ENCODE data around the gene KCNH1. TPM values are rescaled to one million over a fixed set of nuclear protein-coding genes. Genes with fewer than 3 reads are reported as not detected.

Gene KCNH1
- total and polyA plus RNA-seq, 8 donors = 0.04 to 0.54 (median 0.13) TPM

DNA sequence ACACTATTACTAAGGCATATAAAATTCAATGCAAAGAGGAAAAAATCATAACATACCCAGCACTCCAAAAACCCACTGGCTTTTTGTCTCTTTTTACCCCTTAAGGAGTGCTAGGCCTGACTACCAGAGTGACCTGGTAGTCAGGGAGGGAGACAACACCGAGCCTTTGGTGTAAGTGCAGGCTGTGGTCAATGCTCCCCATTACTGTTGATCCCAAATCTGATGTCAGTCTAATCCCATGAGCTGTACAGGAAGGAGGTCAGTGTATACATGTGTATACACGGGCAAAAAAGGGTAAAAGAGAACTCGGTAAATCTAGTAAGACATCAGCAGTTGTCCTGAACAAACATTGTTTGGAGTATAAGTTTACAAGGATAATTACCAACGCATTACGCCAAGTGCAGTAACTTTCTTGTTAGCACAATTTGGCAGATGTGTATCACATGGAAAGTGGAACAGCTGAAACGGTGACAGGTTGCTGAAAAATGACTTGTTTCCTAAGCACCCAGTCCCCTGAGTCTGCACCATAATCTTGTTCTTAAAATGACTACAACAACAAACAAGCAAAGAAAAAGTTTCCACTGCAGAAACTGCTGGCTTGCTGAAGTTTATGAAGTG is 217.9 kb downstream of the KCNH1 start:
- Histone ChIP-seq H3K4me1 (no peaks in the 10 kb centered on the region), H3K4me3 (no peak overlapping the region), H3K27me3 (no peaks in the 10 kb centered on the region), H3K36me3 (no peaks in the 10 kb centered on the region), H3K27ac (no peak overlapping the region), H3K9me3 (no peaks in the 10 kb centered on the region)
- intact Hi-C loops (cut with DNase I) = no loop called here
- ATAC-seq (no peak), DNase-seq (no peak)
- TF ChIP-seq CTCF (IDR thresholded peaks at IDR 0.05) = no peak

DNA sequence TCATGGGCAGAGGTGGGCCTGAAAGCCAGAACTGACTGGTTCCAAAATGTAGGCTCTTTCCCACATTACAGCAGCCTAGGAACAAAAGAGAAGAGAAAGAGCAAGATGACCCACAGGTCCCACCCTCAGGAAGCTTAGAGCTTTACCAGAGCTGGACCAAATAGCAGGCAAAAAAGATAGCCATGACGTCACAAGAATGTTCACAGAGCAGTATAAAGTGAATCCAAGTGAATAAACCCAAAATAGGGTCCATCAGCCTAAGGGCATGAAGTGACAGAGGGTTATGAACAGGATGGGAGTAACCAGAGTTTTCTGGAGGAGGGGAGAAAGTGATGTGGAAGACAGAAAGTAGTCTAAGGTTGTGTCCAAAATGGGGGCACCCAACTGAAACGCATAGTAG is 221.2 kb downstream of the KCNH1 start:
- intact Hi-C loops (cut with DNase I) = no loop called here
- TF ChIP-seq CTCF (IDR thresholded peaks at IDR 0.05) = no peak
- no peak for DNase-seq
- no peaks in the 10 kb centered on the region for H3K27me3 ChIP-seq
- no peak overlapping the region for H3K27ac ChIP-seq
- H3K9me3 ChIP-seq = no peaks in the 10 kb centered on the region
- H3K4me3 ChIP-seq = no peak overlapping the region
- no peak for ATAC-seq
- H3K4me1 ChIP-seq = no peaks in the 10 kb centered on the region
- H3K36me3 ChIP-seq = no peaks in the 10 kb centered on the region

- Histone ChIP-seq H3K9me3 (no peaks in the 10 kb centered on the region), H3K4me3 (no peak overlapping the region), H3K27ac (no peak overlapping the region), H3K27me3 (no peaks in the 10 kb centered on the region), H3K36me3 (no peaks in the 10 kb centered on the region), H3K4me1 (no peaks in the 10 kb centered on the region)
- TF ChIP-seq CTCF (IDR thresholded peaks at IDR 0.05) = no peak
- no peak for ATAC-seq
- intact Hi-C loops (cut with DNase I) = no loop called here
- no peak for DNase-seq
These were observed 223.8 kb downstream of the KCNH1 start for GRCh38 chr1:210910020-210910575.

DNA sequence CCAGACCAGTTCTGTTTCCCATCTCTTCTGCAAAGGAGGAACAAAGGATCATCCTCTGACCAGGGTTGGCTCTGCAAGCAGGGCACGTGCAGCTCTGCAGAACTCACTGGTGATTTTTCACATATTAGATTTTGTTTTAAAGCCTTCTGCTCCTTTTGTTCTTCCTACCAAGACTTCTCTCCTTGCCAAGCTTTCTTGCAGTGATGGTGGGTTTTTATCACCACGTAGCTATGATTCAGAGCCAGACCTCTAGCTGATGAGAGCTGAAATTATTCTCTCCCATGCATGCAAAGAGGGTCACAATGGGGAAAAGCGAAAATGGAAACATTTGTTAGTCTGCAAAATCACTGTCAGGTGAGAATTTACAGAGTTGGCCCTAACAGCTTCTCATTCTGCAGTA is 225.2 kb downstream of the KCNH1 start:
- Histone ChIP-seq H3K27me3 (no peaks in the 10 kb centered on the region), H3K4me3 (no peak overlapping the region), H3K9me3 (no peaks in the 10 kb centered on the region), H3K27ac (no peak overlapping the region), H3K36me3 (no peaks in the 10 kb centered on the region), H3K4me1 (no peaks in the 10 kb centered on the region)
- ATAC-seq = no peak
- no peak for TF ChIP-seq CTCF (IDR thresholded peaks at IDR 0.05)
- intact Hi-C loops (cut with DNase I) = no loop called here
- no peak for DNase-seq

DNA sequence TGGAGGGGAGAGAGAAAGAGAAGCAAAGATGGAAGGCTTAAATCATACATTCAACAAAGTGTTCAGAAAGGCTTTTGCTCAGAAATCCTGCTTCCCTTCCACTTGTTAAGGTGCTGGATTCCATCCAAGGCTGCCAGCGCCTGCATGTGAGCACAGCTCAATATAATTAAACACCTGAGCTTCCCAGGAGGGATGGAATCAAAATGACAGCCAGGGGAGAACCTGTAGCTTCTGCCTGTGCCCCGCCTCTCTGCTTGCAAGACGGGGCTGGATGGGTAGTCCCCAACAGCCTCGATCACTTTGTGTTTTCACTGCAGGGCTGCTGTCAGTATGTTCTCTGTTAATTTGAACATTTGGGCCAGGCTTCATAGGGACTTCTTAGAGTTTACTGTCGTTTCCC is 225.7 kb downstream of the KCNH1 start:
- no peak overlapping the region for H3K27ac ChIP-seq
- no peak overlapping the region for H3K4me3 ChIP-seq
- intact Hi-C loops (cut with DNase I) = no loop called here
- H3K27me3 ChIP-seq = no peaks in the 10 kb centered on the region
- H3K4me1 ChIP-seq = no peaks in the 10 kb centered on the region
- DNase-seq (no peak), ATAC-seq (no peak)
- H3K36me3 ChIP-seq = no peaks in the 10 kb centered on the region
- no peaks in the 10 kb centered on the region for H3K9me3 ChIP-seq
- no peak for TF ChIP-seq CTCF (IDR thresholded peaks at IDR 0.05)
